GM19463 (cell line): ENCODE measurements around the gene MYLK.
"Not testable (repeated sequence)": the region's sequence is repeated elsewhere in the genome, so short reads cannot be mapped to it uniquely, and the experiment has no call there.

Experiments used
- ATAC-seq: cut with Tn5 transposase; IDR thresholded peaks from one replicate; pipeline ENCODE4 v1.9.1; 2021; ENCODE audit warnings: mild to moderate bottlenecking, moderate library complexity; ENCODE audit not compliant: unreplicated experiment

The MYLK gene

DNA sequence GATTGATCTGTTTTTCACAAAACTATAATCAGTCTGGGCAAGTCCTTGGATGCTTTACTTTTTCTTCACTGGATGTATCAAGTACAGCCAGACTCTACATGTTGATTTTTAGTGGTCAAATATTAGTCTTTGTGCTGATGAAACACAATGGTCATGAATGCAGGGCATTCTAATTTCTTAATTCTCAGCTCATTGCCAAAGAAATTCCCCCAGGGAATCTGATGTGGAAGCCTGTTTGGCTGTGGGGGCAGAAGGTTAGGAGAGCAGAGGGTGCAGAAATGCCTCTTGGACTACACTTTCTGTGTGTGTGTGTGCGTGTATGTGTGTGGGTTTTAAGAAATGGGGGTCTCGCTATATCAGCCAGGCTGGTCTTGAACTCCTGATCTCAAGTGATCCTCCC lies 250.6 kb downstream of the MYLK start:
- ATAC-seq, result no peak

- no peak for ATAC-seq
Observed at GRCh38 chr3:123632161-123632655, 251.9 kb downstream of the MYLK start.

- no peak for ATAC-seq
Observed at GRCh38 chr3:123629747-123630047, 254.4 kb downstream of the MYLK start.

DNA sequence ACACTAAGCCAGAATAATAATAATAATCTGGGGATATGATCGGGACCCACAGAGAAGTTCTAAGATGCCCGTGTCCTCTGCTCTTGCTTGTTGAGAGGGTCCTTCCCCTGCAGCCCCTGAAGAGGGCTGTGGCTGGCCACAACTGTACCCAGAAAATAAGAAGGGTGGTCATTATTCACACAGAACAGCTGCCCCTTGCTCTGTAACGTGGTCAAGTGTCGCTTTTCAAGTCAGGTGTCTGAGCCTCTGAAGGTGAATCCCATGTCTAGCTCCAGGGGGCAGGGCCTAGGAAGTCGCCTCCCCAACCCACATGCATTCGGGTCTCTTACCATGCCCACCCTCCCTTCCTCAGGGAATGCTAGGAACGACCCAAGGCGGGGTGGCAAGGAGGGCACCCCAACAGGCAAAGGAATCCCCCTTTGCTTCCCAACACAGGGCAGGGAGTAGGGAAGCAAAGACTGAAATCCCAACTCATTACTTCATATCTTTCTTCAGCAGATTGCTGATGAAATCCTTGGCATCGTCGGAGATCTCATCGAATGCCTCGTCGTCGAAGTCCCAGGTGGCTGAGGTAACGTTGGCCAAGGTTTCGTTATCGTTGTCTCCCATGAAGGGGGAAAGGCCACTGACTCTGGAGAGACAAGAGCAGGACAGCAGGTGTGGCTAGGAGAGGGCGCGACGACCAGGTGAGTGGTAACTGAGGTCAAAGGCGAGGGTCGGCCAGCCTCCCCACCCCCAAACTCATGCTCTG lies 255.0 kb downstream of the MYLK start:
- ATAC-seq, result no peak

GRCh38 chr3:123627673-123628670 lies 256.2 kb downstream of the MYLK start:
- ATAC-seq, result no peak

DNA sequence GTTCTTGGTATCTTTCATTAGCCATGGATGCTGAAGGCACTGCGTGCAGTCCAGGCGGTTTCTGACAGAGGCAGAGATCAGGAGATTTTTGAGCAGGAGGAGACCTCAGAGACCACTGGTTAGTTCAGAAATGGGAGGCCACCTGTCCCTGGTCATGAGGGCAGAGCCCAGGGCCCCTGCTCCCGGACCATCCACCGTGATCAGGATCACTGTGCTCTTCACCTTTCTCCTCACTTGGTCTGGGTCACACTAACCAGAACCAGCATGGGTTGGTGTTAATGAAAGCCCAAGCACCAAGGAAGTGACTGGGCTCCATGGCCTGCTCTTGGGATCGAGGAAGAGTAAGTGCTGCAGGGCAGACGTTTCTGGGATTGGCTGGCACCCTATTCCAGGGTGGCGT lies 257.3 kb downstream of the MYLK start:
- ATAC-seq, result no peak

GRCh38 chr3:123624302-123624701 lies 259.8 kb downstream of the MYLK start:
- ATAC-seq, result no peak

- no peak for ATAC-seq
Observed at GRCh38 chr3:123623346-123623880, 260.7 kb downstream of the MYLK start.

DNA sequence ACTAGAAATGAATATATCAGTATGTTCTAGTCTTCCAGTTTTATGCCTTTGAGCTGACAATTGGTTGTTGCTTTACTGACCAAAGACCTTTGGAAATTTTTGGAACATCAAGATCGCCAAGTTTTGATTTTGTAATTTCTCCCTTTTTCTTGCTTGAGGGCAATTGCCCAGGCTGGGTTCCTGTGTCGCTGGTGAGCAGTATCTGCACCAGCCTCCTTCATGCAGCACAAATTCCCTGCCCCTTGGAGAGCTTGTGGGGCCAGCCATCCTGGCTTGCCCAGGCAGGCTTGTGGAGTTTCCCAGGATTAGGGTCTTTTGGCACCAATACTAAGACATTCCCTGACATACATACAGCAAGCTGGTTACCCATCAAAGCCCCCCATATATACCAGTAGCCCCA lies 261.4 kb downstream of the MYLK start:
- ATAC-seq, result no peak

GRCh38 chr3:123621850-123622189 lies 262.3 kb downstream of the MYLK start:
- ATAC-seq, result no peak

DNA sequence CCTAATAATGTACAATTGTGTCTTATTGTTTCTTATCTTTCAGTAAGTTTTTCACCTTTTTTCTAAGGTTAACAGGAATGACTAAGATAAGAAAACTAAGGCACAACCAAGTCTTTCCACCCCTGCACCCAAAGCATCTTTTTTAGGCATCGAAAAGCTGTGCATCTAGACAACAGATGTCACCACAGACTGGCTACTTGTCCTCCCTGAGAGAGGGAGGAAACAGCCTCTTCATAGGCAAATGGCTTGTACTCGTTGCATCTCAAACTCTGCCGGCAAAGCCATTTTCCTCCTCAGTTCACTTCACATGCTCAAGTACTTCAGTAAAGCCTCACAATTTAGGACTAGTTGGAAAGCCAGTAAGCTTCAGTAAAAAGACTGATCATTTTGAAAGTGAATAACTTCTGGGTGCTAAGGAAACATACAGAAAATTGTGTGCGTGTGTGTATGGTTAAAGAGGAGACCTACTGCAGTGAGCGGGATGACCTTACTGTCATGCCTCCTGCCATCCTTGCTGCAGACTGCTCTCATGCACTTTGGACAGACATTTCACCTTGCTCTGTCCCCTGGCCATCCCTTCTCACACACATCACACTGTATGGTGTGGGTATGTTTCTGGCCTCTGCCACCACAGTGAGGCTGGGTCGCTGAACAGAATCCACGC lies 262.8 kb downstream of the MYLK start:
- no peak for ATAC-seq

DNA sequence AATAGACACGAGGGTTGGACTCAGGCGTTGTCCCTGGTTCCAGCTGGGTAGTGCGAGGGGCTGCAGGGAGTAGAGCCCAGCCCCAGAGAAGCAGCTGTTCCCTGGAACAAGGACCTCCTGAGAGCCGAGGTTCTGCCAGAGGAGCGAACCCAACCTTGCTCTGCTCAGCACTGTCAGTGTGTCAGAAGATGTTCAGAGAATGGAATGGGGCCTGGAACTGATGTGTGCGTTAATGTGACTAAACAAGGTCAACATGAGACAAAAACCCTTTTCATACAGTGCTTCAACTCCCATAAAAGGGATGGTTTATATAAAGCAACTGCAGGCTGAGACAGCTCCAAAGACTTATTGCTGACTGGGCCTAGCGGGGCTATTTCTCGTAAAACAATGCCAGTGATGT lies 263.8 kb downstream of the MYLK start:
- no peak for ATAC-seq

DNA sequence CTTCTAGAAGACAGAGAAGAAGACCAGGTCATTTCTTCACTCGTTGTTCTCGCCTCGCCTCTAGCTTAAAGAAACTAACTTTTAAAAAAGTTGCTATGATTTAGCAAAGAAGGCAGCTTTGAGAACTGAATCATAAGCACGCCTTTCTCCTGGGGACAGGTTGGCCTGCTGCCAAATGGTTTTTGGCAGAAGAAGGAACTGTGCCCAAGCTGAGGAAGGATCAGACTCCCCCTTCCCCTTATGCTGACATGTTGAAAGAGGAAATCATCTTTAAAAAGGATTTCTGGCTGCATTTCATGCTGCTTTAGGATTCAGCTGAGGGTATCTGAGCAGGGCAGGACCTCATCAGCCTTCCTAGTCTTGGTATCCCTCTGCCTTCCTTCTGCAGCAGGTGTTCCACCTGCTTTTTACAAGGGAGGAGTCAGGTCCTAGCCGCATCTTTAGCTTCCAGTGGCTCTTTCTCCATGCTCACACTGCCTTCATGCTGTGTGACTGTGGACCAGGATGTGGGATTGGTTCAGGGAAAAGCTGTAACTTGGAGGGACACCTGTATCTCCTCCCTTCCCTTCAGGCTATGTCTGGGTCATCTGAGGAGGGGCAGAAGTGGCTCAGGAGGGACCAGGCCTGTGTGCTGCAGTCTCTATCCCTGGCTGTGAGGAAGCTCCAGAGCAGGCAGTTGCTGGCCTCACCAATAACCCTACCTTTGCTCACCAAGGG lies 265.2 kb downstream of the MYLK start:
- no peak for ATAC-seq

- no peak for ATAC-seq
Observed at GRCh38 chr3:123618076-123618708, 265.9 kb downstream of the MYLK start.

DNA sequence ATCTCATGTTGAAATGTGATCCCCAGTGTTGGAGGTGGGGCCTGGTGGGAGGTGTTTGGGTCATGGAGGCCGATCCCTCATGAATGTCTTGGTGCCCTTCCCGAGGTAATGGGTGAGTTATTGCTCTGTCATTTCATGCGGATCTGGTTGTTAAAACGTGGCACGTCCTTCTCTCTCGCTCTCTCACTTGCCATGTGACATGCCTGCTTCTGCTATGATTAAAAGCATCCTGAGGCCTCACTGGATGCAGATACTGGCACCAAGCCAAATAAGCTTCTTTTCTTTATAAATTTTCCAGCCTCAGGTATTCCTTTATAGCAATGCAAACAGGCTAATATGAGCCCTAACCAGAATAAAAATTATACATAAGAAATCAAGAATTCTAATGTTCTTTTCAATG lies 267.5 kb downstream of the MYLK start:
- no peak for ATAC-seq

DNA sequence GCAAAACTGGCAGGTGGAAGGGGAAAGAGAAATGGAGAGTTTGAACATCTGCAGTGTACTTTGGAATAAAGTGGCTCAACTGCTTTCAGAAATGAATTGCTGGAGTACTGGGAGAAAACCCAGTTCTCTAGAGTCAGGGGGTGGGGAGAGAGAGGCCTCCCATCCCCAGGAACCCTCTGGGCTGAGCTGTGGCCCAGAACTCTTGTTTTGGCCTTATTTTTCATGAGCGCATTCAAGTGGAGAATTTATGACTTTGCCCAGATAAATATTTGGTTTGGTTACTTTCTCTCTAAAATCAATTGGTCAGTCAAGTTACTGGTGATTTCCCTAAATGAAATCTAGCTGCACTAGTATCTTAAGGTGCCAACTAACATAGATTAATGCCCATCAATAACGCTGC lies 270.6 kb downstream of the MYLK start:
- ATAC-seq, result no peak

DNA sequence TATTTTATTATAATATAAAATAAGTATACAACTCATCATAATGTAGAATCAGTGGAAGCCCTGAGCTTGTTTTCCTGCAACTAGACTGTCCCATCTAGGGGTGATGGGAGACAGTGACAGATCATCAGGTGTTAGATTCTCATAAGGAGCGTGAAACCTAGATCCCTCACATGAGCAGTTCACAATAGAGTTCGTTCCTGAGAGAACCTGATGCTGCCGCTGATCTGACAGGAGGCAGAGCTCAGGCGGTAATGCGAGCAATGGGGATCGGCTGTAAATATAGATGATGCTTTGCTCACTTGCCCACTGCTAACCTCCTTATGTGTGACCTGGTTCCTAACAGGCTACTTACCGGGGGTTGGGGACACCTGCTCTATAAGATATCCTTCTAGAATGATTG lies 272.5 kb downstream of the MYLK start:
- ATAC-seq, result not testable (repeated sequence)

DNA sequence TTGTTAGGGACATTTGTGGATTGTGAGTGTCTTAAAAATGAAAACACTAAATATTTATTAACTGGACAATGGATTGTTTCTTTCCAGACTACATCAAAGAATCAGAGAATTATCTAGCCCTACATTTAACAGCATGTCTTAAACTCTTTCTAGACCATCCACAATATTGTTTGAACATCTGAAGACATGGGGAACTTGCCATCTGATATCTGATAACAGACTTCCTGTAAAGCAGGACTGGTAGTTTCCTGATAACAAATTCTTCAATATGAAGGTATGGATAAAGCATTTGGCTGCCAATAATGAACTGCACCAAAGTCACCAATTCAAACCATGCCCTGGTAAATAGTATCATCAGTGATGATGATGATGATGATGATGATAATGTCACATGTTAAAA lies 273.1 kb downstream of the MYLK start:
- ATAC-seq, result no peak

DNA sequence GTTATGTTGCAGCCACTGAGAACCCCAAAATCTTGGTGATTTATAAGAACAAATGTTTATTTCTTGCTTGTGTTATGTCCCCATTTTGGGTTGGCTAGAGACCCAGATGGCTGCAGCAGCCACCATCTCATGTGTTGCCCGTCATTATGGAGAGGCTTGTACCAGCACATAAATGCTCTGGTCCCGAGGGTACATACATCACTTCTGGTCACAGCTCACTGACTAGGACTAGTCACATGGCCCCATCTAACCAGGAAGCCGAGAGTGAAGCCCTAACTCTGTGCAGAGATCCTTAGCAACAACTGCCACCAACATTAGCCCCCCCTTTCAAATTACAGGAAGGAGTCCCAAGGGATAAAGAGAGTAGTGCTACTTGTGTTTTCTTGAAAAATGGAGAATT lies 273.8 kb downstream of the MYLK start:
- peak; percentile 74 for ATAC-seq

DNA sequence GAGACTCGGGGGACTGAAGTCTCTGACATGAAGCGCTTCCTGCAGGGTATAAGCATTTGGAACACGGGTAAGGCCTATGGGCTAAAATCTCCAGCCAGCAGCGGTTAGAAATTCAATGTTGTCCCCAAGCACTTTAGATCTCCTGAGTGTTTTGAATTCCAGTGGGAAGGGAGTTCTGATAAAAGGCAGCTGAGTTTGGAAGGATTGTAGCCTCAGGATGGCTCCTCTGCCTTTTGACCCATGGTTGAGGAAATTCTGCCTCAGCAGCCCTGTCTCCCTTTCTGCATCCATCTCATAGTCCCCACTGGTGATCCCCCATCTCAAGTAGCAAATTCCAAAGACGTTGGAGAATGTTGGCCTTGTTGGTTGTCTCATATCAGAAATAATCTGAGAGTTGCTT lies 275.1 kb downstream of the MYLK start:
- no peak for ATAC-seq
